SU-DHL-6 (cell line): Measurements from ENCODE around the gene LYPD6.

ENCODE experiments used
- H2AFZ ChIP-seq: fragments of 200-600 bp; sonication (generic); 2 replicates; pipeline ENCODE4 v1.6.1; 2014; ENCODE audit warnings: low read depth, mild to moderate bottlenecking, moderate library complexity, mixed read lengths, antibody characterized with exemption, low read length; ENCODE audit not compliant: severe bottlenecking
- H3F3A ChIP-seq: fragments of 200-600 bp; shearing (Covaris generic); 2 replicates; pipeline ENCODE4 v1.6.0; 2016; ENCODE audit warnings: antibody characterized with exemption, mild to moderate bottlenecking; ENCODE audit not compliant: insufficient read depth
- H3K27ac ChIP-seq: fragments of 200-600 bp; sonication (generic); 2 replicates; pipeline ENCODE4 v1.5.1; 2016; ENCODE audit warnings: low read depth, mild to moderate bottlenecking, low read length, moderate library complexity, mixed read lengths
- H3K27me3 ChIP-seq: fragments of 200-600 bp; sonication (generic), shearing (Covaris generic); 2 replicates; pipeline ENCODE4 v1.6.0; 2014; ENCODE audit warnings: mild to moderate bottlenecking, low read length
- H3K36me3 ChIP-seq: fragments of 200-600 bp; sonication (generic); 2 replicates; pipeline ENCODE4 v1.6.1; 2014; ENCODE audit warnings: mild to moderate bottlenecking, low read length, mixed read lengths
- H3K4me2 ChIP-seq: fragments of 300-600, 200-600 bp; shearing (Covaris generic), sonication (generic); 2 replicates; pipeline ENCODE4 v1.6.0; 2014; ENCODE audit warnings: low read length, low read depth, mild to moderate bottlenecking; ENCODE audit not compliant: poor library complexity, severe bottlenecking
- H3K4me3 ChIP-seq: fragments of 200-600 bp; sonication (generic); 2 replicates; pipeline ENCODE4 v1.5.1; 2014; ENCODE audit warnings: antibody characterized with exemption, low read length, mild to moderate bottlenecking, mixed read lengths; ENCODE audit not compliant: insufficient read depth, poor library complexity, severe bottlenecking
- H3K79me2 ChIP-seq: fragments of 200-600 bp; sonication (generic); 2 replicates; pipeline ENCODE4 v1.6.1; 2014; ENCODE audit warnings: mild to moderate bottlenecking, low read length, moderate library complexity; ENCODE audit not compliant: insufficient read depth
- H3K9ac ChIP-seq: fragments of 200-600 bp; sonication (generic); 2 replicates; pipeline ENCODE4 v1.7.0; 2014; ENCODE audit warnings: mild to moderate bottlenecking, low read length
- H3K9me2 ChIP-seq: fragments of 200-600 bp; sonication (generic); replicated peaks from 2 replicates; pipeline ENCODE4 v1.6.1; 2014; ENCODE audit warnings: low read length; ENCODE audit not compliant: insufficient read depth
- H3K9me3 ChIP-seq: fragments of 200-600 bp; sonication (generic); 2 replicates; pipeline ENCODE4 v1.6.1; 2014; ENCODE audit warnings: low read length, mixed read lengths; ENCODE audit not compliant: insufficient read depth
- H4K20me1 ChIP-seq: fragments of 200-600 bp; sonication (generic); 2 replicates; pipeline ENCODE4 v1.6.1; 2014; ENCODE audit warnings: low read depth, mild to moderate bottlenecking, antibody characterized with exemption, low read length, moderate library complexity, mixed read lengths
- EZH2phosphoT487 ChIP-seq: fragments of 200-600 bp; sonication (generic), shearing (Covaris generic); conservative IDR thresholded peaks from 2 replicates; pipeline ENCODE4 v1.6.1; 2018; ENCODE audit warnings: mild to moderate bottlenecking, antibody characterized with exemption, low read length, moderate library complexity, mixed read lengths
- TF ChIP-seq, protein P1 (sequence below): fragments of 200-600 bp; sonication (generic); IDR thresholded peaks from one replicate; pipeline ENCODE4 v1.5.1; 2017; ENCODE audit warnings: antibody characterized with exemption, mild to moderate bottlenecking, low read length, moderate library complexity; ENCODE audit not compliant: insufficient read depth, poor library complexity, severe bottlenecking

The LYPD6 gene

DNA sequence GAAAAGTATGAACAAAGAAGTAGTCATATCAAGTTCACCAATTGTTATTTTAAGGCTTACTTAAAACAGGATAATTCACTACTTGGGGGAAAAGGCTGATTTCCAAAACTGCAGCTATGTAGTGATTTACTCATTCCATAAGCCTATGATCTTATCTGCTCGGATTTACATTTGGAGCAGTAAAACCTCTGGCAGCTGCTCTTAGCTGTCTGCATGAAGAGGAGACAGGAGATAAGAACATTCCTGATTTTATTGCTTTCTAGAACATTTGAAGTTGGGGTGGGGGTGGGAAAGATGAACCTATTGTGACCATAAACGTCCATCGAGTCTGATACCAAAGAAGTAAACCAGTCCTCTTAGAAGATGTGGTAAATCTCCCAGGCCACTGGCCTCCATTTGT is 136.2 kb downstream of the LYPD6 start:
- TF ChIP-seq, protein P1, sequence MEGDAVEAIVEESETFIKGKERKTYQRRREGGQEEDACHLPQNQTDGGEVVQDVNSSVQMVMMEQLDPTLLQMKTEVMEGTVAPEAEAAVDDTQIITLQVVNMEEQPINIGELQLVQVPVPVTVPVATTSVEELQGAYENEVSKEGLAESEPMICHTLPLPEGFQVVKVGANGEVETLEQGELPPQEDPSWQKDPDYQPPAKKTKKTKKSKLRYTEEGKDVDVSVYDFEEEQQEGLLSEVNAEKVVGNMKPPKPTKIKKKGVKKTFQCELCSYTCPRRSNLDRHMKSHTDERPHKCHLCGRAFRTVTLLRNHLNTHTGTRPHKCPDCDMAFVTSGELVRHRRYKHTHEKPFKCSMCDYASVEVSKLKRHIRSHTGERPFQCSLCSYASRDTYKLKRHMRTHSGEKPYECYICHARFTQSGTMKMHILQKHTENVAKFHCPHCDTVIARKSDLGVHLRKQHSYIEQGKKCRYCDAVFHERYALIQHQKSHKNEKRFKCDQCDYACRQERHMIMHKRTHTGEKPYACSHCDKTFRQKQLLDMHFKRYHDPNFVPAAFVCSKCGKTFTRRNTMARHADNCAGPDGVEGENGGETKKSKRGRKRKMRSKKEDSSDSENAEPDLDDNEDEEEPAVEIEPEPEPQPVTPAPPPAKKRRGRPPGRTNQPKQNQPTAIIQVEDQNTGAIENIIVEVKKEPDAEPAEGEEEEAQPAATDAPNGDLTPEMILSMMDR: no peak
- no peak for TF ChIP-seq EZH2phosphoT487
- Histone ChIP-seq H3K9ac (no peak overlapping the region), H3K79me2 (no peaks in the 10 kb centered on the region), H3K27me3 (no peaks in the 10 kb centered on the region), H3K9me2 (no peaks in the 10 kb centered on the region), H3K4me3 (no peak overlapping the region), H3K36me3 (no peaks in the 10 kb centered on the region), H3F3A (no peaks in the 10 kb centered on the region), H3K4me2 (no peak overlapping the region), H2AFZ (no peak overlapping the region), H3K9me3 (peaks cover 3% of the 10 kb centered on the region; the same call in 1 of the 2 replicates), H4K20me1 (no peaks in the 10 kb centered on the region), H3K27ac (no peak overlapping the region)

DNA sequence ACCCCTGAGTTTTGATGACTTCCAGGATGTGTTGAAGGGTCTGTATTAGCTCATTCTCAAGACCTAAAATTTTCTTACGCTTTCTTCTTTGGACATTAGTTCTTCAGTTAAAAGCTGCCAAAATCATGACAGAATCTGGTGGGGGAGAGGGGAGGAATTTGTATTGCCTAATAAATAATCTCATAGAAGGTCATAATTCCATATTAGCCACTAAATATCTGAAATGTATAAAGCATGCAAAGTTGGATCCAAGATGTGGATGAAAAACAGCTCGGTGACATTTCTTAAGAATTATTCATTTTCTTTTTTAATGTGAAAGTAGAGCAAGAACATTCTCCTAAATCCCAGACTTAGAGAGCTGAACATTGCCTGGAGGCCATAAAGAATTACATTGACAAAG is 137.0 kb downstream of the LYPD6 start:
- no peak overlapping the region for H3K9ac ChIP-seq
- no peaks in the 10 kb centered on the region for H3K36me3 ChIP-seq
- H3K27ac ChIP-seq: no peak overlapping the region
- no peaks in the 10 kb centered on the region for H3K9me3 ChIP-seq
- no peak for TF ChIP-seq EZH2phosphoT487
- TF ChIP-seq, protein P1: no peak
- H4K20me1 ChIP-seq: no peaks in the 10 kb centered on the region
- no peaks in the 10 kb centered on the region for H3K79me2 ChIP-seq
- no peaks in the 10 kb centered on the region for H3K27me3 ChIP-seq
- H3F3A ChIP-seq: no peaks in the 10 kb centered on the region
- H2AFZ ChIP-seq: no peak overlapping the region
- H3K4me3 ChIP-seq: no peak overlapping the region
- H3K9me2 ChIP-seq: no peaks in the 10 kb centered on the region
- no peak overlapping the region for H3K4me2 ChIP-seq

DNA sequence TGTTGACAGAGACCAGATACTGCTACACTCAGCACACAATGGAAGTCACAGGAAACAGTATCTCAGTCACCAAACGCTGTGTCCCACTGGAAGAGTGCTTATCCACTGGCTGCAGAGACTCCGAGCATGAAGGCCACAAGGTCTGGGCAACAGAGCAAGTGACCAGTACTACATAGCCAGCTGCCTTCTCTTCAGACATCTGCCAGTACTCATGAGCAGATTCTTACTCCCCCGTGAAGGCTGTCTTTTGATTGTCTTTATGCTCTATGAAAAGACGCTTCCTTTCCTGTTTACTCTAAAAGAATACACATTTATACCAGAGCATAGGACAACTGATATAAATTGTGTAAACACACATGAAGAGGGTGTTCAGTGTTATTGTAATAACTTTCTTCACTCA is 138.2 kb downstream of the LYPD6 start:
- no peaks in the 10 kb centered on the region for H3K9me3 ChIP-seq
- H2AFZ ChIP-seq: no peak overlapping the region
- no peak overlapping the region for H3K4me3 ChIP-seq
- H3K9ac ChIP-seq: no peak overlapping the region
- TF ChIP-seq EZH2phosphoT487: no peak
- TF ChIP-seq, protein P1: no peak
- H4K20me1 ChIP-seq: no peaks in the 10 kb centered on the region
- no peaks in the 10 kb centered on the region for H3K9me2 ChIP-seq
- H3F3A ChIP-seq: no peaks in the 10 kb centered on the region
- no peaks in the 10 kb centered on the region for H3K79me2 ChIP-seq
- no peak overlapping the region for H3K27ac ChIP-seq
- no peaks in the 10 kb centered on the region for H3K27me3 ChIP-seq
- H3K4me2 ChIP-seq: no peak overlapping the region
- no peaks in the 10 kb centered on the region for H3K36me3 ChIP-seq
